ENCODE results near the gene PRR33.
"Not testable (repeated sequence)": the region's sequence is repeated elsewhere in the genome, so short reads cannot be mapped to it uniquely, and the experiment has no call there.

Gene PRR33

DNA sequence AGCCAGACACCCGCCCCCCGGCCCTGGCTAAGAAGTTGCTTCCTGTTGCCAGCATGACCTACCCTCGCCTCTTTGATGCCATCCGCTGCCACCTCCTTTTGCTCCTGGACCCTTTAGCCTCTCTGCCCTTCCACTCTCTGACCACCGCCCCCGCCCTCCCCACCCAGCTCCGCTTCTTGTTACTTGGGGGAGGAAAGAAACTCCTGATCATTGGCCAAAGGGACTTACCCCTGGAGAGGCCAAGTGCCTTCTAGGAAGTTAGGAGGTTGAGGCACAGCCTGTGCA, at the start of gene PRR33:
TSS of gene PRR33 (minus strand) at position 65 of the 285 bp plus-strand sequence. CDS start 1,311 bp downstream, outside the sequence.
- DNase-seq: no peak

DNA sequence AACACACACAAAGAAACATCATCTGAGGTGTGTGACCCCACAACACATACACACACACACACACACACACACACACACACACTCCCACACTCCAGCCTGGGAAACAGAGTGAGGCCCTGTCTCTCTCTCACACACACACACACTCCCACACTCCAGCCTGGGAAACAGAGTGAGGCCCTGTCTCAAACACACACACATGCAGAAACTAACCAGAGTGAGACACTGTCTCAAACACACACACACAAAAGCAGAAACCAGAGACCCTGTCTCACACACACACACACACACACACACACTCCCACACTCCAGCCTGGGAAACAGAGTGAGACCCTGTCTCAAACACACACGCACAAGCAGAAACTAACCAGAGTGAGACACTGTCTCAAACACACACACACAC, 48.1 kb upstream of the PRR33 start:
- not testable (repeated sequence) for DNase-seq

DNA sequence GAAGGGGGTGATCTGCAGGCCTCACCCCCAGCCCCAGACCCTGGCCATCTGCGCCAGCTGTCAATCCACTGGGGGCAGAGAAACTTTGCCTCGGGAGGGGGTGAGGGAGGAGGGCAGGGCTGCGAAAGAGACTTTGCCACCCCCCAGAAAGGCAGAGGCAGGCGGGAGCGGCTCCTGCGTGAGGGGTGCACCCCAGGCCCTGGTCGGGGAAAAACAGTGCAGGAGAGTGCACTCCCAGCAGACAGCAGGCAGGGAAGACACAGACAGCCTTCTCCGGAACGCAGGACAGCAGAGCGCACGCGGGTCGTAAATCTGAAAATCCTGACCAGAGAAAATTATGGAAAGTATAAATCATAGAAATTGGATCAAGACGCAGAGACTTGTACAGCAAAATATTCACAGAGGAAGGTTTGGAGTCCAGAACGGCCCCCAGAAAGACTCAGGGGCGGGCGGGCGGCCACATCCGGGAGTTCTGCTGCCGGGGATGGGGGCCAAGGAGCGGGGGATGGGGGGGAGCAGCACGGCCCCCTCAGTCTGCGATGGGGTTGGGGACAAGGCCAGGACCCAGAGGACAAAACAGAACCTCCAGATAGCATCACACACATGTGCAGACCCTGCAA, 47.4 kb upstream of the PRR33 start:
- DNase-seq: no peak

DNA sequence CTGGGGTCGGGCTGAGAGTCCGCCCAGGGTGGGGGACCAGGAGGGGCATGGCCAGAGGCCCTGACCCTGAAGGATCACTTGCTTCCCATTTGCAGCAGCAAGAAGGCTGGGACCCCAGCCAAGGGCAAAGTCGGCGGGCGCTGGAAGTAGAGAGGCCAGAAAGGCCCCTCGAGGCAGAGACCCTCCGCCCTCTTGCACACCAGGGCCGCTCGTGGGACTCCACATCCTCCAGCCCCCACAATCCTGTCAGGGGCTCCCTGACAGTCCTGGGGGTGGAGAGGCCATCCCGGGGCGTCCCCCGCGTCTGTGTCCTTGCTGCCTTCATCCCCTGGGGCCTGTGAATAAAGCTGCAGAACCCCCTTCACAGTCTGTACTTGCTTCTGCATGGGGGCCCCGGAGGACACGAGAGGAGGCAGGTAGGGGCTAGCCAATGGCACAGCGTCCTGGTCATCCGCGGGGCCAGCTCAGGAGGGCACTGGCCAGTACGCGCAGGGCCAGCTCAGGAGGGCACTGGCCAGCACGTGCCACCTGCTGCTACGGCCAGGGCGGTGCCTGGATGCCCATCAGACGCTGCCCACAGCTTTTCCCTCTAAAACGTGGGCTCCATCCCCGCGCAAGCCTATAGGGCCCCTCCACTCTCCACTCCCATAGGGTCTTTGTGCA, 46.8 kb upstream of the PRR33 start:
- no peak for DNase-seq

DNA sequence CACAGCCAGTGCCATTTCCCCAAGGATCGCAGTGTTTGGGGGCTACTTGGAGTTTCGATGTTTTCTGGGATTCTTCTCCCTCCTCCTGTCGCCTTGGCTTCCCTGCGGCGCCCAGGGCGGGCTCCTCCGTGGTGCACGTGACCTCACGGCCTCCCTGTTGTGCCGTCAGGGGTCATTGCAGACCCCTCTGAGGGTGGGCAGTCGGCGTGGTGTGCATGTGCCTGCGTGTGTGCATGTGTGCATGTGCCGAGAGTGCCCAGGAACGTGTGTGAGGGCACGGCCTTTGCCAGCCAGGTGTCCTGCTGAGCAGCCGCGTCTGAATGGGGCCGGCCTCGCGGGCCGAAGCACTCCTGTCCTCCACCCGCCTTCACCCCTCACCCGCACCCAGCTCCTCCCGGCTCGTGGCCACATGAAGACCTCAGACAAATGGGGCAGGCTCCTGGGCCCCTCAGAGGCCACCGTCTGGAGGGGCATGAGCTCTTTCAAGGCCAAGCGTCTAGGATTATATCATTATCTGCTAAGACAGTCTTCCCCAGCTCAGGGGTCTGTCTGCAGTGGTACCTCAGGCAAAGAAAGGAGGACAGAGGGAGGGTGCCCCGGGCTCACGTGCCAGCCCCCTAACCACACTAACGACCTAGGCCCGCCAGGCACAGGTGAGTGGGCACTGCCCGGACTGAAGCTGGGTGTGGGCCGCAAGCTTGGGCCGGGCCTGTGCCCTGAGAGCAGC, 46.1 kb upstream of the PRR33 start:
- no peak for DNase-seq

DNA sequence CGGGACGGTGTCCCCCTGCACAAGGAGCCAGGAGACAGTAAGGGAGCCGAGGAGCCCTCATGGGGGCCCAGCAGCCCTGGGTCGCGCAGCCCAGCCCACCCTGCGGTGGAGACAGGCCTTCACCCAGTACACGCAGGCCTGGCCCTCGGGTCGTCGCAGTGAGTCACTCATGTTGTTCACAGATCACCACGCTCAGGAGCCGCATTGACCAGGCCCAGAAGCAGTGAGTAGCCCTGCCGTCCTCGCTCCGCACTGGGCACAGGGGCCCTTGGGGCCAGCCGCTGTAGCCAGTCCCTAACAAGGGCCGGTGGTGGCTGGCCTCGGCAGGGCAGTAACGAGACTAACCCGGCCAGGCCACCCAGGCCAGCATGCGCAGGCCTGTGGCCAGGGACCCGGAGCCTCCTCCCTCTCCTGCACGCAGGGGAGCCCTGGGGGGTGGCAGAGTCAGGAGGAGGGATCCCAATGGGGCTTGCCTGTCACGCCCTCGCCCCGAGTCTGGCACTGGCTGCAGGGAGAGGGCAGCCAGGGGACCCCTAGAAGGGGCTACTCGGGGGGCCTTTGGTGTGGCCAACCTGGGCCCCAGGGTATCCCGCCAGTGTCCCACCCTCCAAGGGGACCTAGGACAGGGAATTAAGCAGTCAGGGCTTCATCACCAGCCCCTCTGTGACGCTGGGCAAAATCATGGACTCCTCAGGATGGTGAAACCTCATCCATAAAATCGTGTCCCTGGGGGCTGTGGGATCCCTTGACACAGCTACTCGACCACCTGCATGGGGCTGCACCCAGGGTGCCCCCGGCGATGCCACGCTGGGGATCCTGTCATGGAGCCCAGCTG, 45.3 kb upstream of the PRR33 start:
- DNase-seq: no peak

DNA sequence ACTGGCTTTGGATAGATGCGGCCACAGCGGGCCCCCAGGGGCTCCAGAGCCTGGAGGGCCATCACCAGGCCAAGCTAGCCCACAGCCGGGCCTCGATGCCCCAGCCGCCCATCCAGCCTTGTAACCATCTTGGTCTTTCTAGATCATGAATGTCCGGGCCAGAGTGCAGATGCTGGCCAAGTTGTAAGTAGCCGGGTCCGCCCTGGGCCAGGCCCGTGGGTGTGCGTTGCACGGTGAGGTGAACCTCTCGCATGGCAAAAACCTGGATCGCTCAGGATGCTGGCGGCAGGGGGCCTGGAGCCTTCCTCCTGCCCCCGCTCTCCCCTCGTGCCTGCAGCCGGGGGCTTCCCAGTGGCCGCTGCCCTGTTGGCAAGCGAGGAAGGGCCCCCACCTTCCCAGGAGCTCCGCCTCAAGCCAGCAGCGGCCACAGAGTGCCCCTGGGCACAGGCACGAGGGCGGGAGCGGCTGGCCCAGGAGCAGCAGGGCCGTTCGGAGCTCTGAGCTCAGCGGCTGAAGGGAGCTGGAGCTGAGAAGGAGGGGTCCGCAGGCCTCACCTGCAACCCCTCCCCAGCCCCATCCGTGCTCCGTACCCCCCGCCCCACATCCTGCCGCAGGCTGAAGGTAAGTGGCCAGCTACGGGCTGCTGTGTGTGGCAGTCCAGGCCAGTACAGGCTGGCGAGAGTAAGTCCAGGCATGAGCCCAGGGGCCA, 44.5 kb upstream of the PRR33 start:
- DNase-seq: no peak

DNA sequence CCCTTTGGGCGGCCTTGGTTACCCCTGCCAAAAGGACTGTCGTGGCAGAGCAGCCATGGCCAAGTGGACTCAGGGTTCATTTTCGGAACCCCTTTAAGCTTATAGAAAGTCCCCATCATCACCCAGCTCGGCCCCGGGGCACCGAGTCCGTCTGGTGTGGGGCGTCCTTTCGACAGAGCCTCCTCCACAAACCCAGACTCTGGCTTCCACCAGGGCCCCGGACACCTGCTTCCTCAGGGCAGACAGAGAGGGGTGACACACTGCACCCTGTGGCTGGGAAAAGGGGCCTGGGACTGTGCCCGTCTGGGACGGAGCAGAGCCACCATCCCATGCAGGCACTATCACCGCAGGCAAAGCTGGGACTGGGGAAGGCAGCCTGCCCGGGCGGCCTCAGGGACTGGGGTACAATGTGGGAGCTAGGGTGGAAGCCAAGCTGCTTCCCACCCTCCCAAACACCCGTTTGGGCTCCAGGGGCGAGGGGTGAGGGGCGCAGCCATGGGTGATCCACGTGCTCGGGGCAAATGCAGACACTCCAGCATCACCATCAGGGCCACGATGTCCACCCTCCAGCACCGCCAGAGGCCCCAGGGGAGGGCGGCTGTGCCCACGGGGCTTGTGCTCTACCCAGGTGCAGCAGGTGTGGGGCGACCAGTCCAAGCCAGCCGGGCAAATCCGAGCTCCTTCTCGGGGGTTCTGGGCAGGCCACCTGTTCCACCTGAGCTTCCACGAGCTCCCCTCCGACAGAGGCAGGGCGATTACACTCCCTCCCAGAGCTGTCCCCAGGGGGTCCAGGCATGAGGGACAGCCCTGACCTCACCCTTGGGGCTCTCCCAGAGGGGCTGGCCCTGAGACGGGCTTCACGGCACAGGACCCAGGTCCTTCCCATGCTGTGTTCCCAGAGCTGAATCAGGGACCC, 43.7 kb upstream of the PRR33 start:
- no peak for DNase-seq

DNA sequence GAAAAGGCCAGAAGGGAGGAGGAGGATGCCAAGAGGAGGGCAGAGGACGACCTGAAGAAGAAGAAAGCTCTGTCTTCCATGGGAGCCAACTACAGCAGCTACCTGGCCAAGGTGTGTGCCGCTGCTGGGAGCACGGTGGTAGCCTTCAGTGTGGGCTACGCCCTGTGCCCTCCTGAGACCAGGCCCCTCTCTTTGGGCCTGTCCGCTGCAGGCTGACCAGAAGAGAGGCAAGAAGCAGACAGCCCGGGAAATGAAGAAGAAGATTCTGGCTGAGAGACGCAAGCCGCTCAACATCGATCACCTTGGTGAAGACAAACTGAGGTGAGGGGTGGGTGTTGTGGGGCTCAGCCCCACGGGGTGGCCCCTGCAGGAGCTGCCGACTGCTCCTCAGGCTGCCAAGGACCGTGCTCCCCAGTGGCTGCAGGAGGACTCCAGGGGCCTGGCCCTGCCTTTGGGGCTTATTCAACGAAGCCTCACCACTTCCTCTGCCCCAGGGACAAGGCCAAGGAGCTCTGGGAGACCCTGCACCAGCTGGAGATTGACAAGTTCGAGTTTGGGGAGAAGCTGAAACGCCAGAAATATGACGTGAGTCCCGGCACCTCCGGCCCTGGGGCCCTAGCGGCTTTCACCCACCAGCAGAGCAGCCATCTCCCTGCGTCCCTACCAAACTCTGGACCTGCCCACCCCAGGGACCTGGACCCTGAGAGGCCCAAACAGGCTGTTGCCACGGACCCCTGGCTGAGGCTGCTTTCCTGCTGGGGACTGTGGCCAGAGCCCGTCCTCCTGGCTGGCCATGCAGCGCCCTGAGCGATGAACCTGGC, 42.9 kb upstream of the PRR33 start:
- no peak for DNase-seq

DNA sequence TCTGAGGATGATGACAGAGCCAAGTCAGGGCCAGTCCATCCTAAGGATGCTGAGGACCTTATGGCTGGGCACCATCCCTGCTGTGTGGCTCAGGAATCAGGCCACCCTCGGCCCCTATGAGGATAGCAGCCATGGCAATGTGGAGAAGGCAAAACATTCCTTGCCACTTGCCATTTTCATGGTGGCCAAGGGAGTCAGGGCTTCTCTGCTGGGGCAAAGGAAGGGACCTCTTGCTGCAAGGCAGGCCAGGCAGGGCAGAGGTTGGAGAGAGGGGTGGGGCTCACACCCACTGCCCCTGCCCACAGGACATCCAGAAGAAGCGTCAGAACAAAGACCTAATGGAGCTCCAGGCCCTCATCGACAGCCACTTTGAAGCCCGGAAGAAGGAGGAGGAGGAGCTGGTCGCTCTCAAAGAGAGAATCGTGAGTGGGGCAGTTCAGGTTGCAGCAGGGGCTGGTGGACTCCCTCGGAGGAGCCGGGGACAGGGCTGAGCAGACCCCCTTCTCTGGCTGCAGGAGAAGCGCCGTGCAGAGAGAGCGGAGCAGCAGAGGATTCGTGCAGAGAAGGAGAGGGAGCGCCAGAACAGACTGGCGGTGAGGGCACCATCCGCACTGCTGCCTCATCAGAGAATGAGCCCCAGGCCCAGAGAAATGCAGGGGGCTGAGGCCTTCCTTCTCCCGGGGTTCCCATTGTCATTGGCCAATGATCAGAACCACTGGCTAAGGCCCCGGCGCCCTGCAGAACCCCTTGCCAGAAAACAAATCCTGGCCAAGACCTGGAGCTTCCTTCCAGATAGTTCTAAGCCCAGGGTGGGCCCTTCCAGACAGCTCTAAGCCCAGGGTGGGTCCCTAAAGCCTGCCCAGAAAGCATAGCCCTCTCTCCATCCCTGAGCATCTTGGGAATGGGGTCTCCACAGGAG, 42.0 kb upstream of the PRR33 start:
- DNase-seq: no peak

DNA sequence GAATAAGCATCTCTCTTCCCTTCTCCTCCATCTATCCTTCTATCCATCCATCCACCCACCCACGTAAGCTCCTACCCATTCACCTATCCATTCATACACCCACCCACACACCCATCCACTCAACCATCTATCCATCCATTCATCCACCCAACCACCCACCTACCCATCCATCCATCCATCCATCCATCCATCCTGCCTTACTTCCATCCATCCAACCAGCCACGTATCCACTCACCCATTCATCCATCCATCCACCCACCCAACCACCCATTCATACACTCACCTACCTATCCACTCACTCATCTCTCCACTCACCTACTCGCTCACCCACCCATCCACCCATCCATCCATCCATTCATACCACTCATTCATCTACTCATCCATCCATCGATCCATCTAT, 41.0 kb upstream of the PRR33 start:
- no peak for DNase-seq

DNA sequence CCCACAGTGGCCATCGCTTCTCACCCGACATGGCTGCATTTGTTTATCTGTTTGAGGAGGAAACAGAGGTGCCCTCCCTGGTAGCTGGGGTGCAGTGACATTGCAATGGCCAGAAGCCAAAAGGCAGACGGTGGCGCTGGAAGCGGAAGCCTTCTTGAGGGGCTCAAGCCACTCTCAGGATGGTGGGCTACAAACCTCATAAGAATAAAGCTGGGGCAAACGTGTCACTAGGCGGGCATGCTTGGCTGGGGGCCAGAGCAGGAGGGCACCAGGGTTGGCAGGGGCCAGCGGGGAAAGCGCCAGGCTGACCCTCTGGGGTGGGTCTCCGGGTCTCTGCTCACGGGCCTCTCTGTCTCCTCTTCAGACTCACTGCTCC, 40.4 kb upstream of the PRR33 start:
- DNase-seq: no peak

DNA sequence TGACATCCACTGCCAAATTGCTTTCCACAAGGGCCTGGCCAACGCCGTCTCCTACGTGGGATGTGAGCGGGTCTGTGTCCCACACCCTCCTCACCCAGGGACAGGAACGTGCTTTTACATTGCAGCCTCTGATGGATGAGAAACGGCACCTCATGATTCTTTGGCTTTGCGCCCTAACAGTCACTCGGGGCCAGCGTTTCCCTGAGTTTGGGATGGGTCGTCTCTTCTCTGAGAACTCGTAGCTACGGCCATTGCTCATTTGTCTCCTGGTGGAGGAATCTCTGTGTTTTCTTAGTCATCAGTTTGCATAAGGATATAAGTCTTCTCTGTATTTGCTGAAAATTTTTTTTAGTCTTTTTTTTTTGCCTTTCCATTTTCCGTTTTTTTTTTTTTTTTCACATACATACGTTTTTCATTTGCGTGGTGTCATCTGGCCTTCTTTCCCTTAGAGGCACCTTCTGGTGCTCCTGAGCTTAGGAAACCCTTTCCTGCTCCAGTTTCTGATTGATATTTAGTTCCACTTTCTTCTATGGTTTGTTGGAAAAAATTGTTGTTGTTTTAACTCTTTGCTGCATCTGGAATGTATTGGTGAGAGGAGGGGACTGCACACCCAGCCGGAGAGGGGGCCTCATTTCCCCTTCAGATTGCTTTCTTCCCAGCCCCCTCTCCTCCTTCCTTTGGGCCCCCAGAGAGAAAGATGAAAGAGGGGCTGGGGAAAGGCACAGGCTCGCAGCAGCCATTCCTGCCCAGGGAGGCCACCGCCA, 39.8 kb upstream of the PRR33 start:
- no peak for DNase-seq

DNA sequence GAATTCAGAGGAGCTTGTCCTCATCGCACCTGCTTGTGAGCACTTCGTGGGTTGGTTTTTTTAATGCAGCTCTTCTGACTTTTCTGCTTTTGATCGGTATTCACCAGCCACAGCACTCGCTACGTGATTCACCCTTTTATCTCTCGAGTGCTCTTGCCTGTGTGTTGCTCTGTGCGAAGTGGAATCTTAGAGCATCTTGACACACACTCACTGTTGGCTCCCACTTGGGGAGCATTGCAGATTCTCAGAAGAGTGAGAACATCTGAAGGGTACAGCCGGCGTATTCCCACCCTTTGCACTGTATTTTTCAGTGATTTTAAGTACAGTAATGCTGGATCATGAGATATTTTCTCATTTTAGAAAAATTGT, 38.8 kb upstream of the PRR33 start:
- DNase-seq: no peak

DNA sequence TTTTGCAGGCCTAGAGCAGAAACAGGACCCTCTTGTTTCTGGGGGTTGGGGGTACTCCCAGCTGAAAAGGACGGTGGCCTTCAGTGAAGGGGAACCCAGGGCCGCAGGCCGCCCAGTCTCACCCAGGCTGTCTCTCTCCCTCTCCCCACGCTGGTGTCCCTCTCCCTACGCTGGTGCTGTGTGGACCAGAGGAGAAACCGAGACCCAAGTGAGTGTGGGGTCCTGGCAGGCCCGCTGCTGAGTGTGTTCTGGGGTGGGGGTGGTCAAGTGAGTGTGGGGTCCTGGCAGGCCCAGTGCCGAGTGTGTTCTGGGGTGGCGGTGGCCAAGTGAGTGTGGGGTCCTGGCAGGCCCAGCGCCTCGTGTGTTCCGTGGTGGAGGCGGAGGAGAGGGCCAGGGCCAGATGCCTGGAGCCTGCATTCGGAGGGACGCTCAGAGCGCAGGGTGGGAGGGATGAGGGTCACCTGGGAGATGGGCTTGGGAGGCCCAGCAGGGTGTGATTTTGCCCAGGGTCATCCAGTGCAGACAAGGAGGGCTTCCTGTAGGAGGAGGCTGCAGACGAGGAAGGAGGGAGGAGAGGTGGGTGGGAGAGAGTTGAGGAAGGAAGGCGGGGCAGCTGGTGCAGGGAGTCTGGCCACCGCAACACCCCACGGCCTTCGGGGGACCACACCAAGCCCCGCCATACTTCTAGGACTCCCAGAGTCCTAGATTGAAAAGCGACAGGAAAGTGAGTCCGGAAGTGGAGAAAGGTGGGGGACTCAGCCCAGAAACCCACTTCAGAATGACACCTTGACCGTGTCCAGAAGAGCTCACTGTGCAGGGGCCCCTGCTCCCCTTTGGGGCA, 38.1 kb upstream of the PRR33 start:
- DNase-seq: no peak

DNA sequence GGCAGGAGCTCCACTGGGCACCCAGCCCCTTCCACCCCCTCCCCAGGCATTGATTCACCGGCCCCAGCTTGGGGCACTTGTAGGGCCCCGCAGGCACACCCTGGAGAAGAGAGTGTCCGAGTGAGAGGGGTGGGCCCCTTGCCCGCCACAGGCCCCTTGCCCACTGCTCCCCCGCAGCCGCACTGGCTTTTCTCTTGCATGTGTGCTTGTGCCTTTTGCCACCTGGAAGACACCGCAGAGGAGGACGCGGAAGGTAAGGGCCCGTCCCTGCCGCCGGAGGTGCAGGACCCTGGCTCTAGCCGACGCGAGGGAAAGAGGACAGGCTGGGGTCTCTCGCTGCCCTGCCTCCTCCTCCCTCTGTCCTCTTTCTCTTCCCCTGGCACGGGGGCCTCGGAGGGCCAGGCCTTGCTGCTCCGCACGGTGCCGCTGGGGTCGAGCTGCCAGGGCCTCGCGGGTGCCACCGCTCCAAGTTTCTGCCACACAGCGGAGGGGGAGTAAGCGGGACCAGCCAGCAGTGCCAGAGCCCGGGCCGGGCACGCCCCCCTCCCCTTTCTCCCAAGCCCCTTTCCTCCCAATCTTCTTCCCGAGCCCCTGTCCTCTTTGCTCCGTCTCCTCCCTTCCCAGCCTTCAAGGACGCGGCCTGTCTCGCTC, 37.3 kb upstream of the PRR33 start:
- DNase-seq: no peak

DNA sequence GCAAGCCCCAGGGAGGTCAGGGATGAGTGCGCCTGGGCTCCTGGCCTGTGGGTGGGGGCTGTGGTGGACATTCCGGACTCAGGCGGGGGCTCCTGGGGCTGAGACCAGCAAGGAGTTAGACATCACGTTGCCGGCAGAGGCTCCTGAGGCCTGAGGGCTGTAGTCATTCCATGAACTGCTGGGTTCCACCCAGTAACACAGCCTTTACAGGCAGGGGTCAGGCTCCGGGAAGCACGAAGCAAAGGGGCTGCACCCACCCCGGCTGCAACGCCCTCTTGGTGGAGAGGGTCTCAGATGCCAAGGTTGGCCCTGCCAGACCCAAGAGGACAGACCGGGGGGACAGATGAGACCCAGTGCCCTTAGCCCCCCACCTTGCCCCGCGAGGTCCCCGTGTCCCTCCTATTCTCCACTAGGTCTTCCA, 36.8 kb upstream of the PRR33 start:
- no peak for DNase-seq

Data from SHP77 treated with DMSO at 0.1 percent for 48 hours (cell line).